GM18526 (cell line): Measurements from ENCODE around the gene KAT8.

Experiments used
- POLR2A ChIP-seq: IDR thresholded peaks from 3 replicates; pipeline ENCODE4 v1.6.1; 2011; ENCODE audit not compliant: insufficient read length; ENCODE audit errors: extremely low read depth

KAT8 gene

DNA sequence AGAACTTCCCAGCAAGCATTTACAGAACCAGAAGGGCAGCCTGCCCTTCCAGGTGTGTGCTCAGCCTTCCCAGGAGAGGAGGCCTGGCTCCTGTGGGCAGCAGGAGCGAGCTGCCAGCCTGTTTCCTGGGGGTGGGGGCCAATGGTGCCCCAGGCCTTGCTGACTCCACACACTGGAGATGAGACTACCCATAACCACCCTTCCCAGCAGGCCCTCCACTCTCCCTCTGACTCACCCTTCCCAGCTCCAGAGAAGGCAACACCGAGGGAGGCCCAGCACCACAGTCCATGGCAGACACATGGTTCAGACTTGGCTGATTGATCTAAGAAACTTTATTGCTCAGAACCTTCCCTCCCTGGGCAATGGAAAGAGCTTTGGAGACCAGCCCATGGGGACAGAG, 26.9 kb upstream of the KAT8 start:
- no peak for TF ChIP-seq POLR2A

DNA sequence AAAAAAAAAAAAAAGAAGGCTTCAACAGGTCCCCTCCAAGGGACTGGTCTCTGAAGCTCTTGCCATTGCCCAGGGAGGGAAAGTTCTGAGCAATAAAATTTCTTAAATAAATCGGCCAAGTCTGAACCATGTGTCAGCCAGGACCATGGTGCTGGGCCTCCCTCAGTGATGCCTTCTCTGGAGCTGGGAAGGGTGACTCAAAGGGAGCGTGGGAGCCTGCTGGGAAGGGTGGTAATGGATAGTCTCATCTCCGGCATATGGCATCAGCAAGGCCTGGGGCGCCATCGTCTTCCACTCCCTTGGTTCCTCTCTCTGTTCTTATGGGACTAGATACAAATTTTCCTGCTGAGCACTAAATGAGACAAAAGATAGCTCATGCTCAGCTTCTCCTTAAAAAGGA, 25.1 kb upstream of the KAT8 start:
- TF ChIP-seq POLR2A: no peak

DNA sequence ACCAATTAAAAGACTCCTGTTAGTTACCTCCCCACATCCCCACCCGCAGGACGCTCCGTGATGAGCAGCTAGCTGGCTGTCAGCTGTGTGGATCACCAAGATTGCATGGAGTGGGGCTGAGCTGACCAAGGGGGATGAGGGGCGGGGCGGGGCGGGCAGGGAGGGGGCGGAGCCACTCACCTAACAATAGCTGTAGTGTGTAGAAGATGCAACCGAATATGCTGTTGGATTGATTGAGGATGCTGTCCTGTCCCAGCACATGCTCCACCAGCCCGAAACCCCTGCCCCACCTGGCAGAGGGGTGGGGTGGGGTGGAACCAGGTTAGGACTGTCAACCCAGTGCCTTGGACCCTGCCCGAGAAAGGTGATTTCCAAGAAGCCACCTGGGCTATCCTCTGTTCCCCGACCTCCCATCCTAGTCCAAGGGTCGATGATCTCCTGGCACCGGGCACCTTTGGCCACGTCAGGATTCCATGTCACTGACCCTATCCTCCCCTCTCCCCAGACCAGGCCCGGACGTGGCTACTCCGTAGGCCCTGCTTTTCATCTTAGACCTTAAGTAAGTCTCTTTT, 24.2 kb upstream of the KAT8 start:
- no peak for TF ChIP-seq POLR2A

DNA sequence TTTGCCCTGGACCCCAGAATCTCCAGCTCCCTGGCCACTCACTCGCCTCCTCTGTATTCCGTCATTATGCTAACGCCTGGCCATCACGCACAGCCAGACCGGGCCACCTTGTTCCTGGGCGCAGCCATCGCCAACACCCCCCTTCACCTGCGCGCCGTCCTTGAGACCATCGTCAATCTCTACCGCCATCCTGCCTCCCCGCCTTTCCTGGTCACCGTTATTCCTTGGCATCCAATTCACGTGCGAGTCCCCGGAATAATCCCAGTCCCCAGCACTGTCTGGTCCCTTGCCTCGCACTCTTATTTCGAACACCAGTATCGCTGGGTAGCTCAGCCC, 23.4 kb upstream of the KAT8 start:
- no peak for TF ChIP-seq POLR2A

DNA sequence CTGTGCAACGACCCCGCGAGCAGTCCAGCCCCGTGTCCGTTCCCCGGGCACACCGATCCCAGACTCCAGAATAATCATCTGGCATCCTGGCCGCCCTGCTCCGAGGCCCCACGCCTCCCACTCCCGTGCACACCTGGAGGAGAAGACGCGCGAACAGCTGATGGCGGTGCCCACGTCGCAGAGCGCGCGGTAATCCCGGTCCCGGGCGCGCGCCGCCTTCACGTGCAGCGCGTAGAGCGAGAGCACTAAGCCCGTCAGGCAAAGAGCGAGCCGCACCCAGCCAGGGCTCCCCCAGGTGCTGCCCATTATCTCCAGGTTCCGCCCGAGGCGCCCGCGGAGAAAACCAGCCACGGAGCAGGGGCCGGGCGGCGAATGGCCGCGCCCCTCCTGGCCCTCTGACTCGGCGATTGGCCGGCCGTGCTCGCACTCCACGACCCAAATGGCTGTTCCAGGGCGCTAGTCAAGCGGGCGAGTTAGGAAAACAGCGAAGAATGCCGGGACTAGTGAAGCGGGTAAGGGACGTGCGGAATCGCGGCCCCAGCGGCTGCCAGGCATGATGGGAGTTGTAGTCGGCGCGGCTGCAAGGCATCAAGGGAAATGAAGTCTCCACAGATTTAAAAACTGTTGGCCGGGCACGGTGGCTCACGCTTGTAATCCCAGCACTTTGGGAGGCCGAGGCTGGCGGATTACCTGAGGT, 22.9 kb upstream of the KAT8 start, which contains the start of gene VKORC1:
VKORC1 (minus strand) TSS at position 374 of the 697 bp plus-strand sequence; CDS start at position 306, 68 bp downstream.
- TF ChIP-seq POLR2A: peak; percentile 64

DNA sequence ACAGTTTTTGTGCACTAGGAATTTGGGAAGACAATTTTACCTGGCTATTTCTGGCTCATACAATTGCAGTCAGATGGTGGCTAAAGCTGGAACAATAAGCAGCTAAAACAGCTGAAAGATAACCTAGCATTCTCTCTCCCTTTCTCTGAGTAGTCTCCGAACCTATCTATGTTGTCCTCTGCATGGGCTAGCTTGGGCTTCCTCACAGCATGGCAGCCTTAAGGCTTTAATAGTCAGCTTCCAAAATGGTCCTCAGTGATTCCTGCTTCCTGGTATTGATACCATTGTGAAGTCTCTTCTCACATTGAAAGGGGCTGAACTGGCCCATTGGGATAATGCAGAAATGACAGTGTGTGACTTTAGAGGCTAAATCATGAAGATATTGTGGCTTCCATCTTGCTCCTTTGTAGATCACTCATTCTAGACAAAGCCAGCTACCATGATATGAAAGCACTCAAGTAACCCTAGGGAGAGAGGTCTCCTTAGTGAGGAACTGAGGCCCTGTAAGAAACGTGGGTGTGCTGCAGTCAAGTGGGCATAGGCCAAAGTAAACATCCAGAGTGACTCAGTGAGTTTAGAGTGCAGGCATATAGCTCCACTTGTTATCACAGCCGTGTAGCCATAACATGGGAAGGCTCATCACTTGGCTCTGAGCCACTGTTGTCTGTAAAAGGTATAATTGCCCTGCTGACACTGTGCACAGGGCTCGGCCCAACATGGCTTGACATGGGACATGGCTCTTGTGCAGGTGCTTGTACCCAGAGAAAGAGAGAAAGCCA, 17.4 kb upstream of the KAT8 start:
- TF ChIP-seq POLR2A: no peak

DNA sequence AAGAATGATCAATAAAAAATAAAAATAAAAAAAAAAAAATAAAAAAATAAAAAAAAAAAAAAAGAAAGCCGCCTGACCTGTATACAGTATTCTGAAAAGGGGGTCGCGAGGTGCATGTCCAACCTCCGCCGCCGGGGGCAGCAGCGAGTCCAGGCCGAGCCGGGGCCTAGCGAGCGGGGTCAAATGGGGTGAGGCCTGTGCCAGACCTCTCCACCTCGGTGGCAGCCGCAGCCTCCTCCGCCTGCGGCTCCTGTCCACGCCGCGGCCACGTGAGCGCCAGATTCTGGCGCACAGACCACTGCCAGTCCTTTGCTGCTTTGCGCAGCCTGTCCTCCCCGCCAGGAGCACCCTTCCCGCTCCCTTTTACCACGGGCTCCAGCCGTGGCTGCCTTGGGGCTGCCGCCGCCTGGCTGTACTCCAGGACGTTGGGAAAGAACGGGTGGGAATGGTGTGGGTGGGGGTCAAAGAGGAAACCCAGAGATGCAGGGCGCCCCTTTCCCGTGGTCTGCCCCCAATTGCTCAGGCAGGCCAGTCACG, 11.7 kb upstream of the KAT8 start:
- peak; percentile 36 for TF ChIP-seq POLR2A

DNA sequence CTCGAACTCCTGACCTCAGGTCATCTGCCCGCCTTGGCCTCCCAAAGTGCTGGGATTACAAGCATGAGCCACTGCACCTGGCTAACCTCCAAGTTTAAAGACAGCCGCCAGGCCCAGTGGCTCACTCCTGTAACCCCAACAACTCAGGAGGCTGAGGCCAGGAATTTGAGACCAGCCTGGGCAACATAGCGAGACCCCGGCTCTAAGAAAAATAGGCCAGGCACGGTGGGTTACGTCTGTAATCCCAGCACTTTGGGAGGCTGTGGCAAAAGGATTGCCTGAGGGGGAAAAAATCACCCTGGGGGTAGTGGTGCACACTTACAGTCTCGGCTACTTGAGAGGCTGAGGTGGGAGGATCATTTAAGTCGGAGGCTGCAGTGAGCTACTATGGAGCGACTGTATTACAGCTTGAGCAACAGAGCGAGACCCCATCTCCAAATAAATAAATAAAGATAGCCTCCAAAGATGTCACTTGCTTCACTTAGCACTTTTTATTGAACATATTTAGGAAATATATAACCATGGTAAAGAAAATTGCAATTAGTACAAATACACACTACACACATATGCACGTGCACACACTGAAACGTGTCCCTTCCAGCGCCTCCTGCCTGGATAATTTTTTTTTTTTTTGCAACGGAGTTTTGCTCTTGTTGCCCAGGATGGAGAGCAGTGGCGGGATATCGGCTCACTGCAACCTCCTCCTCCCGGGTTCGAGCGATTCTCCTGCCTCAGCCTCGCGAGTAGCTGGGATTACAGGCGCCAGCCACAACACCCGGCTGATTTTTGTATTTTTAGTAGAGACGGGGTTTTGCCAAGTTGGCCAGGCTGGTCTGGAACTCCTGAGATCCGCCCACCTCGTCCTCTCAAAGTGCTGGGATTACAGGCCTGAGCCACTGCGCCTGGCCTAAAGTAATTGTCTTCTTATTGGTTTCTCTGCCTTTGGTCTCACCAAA, 10.7 kb upstream of the KAT8 start:
- TF ChIP-seq POLR2A: no peak

DNA sequence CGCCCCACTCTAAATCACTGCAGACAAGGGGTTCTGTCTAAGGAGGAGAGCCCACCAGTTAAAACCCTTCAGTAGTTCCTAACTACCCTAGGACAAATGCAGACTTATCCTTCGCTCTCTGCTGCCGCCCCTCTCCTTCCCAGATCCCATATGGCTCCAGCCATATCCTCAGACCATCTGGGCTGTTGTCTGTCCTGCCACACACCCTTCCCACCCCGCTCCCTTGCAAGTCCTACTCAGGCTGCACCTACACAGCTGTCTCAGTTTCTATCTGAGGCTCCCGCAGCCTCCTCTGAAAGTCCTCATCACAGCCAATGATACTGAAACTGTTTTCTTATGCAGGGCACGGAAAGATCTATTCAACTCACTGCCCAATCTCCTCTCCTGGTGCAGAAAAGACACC, 10.0 kb upstream of the KAT8 start:
- no peak for TF ChIP-seq POLR2A

DNA sequence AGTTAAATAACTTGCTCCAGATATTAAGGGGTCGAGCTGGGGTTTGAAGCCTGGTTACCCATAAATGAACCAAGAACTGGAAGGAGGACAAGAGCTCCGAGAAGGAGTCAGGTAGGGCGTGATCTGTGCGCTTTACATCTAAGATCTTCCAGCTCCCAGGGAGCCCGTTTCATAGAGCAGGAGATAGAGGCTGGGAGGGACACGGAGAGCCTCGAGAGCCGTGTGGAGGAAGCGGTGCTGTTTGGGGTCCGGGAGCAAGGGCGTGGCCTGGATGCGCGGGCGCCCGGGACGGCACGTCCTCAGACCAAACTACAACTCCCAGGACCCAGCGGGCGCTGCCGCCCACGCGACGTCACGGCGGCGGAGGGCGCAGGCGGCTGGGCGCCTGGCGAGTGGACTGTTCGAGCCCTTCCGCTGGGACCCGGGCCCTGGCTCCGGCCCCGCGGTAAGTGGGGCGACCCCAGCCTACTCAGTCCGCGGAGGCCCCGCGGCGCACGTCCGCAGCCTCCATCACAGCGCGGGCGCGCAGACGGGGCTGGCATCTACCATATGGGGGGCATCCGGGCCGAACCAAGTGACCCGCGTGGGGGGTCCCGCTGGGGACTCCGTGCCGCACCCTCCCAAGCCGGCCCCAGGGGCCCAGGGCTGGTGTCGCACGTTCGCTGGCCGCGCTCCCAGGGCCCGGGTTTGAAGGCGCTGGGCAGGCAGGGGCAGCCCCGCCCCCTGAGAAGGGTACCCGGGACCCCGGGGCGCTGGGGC, 9.2 kb upstream of the KAT8 start, which contains the start of gene BCKDK:
BCKDK (plus strand) TSS at position 352 of the 759 bp plus-strand sequence. CDS start 838 bp downstream, outside the sequence.
- TF ChIP-seq POLR2A: peak; percentile 44

DNA sequence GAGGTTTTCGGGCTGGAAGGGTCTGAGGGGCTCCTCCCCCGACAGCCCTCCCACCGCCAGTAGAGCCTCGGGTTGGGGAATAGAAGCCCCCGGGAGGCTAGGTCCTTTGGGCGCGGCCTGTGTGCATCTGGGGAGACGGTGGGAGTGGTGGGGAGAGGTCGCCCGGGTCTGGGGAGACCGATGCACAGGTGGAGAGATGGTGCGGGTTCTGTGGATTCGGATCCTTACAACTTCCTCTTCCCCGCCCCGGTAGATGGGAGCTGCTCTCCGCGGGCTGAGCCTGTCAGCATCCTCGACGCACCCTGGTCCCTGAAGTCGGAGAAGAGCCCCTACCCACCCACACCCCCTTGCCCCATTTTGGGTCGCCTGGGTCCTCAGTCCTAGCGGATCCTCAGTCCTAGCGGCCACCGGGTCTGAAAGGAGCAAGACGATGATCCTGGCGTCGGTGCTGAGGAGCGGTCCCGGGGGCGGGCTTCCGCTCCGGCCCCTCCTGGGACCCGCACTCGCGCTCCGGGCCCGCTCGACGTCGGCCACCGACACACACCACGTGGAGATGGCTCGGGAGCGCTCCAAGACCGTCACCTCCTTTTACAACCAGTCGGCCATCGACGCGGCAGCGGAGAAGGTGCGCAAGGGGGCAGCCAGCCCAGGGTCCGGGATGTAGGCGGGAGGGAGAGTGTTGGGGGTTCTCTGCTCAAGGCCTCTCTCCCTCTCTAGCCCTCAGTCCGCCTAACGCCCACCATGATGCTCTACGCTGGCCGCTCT, 8.5 kb upstream of the KAT8 start:
- no peak for TF ChIP-seq POLR2A

DNA sequence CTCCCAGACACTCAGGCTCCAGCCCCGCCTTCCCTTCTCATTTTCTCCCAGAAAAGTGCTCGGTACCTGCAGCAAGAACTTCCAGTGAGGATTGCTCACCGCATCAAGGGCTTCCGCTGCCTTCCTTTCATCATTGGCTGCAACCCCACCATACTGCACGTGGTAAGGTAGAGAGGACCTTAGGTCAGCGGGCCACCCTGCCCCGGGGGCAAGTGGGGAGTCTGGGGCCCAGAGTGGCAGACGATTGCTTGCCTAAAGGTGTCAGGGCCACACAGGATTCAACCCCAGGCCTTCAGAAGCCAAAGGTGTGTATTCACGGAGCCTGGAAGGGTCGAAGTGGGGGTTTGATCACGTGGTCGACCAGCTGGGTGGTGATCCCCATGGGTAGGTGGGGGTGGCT, 7.8 kb upstream of the KAT8 start:
- no peak for TF ChIP-seq POLR2A
